ENCODE measurements around the gene CSKMT. TPM values are rescaled to one million over a fixed set of nuclear protein-coding genes. Genes with fewer than 3 reads are reported as not detected.

Gene CSKMT
- total RNA-seq, 4 donors from 2014 or later: 9.1 to 13.5 (median 9.2) TPM; not detected in 1

DNA sequence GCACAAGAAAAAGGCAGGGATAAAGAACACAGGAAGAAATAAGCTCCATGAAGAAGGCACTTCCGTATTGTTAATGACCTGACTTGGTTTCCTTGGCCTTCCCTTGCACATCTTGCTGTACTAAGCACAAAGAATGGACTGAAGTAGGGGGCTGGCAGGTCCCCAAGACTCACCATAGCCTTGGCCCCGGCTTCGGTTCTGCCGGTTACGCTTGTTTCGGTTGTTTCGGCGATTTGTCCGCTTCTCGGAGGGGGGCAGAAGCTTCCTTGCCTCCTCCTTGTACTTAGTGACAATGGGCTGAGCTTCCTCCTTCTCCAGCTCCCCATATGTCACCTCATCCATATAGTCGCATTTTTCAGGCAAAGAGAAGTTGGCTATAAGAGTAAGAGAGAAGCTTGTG, 51.7 kb downstream of the CSKMT start:
- no peak overlapping the region for H3K27ac ChIP-seq
- peaks cover 0 to 100% (median 7%) of the 10 kb centered on the region in 3 donors for H3K36me3 ChIP-seq
- no peaks in the 10 kb centered on the region for H3K27me3 ChIP-seq
- peak in 1 of 3 donors; percentile 14 for DNase-seq
- peaks cover 0 to 35% (median 3%) of the 10 kb centered on the region in 4 donors for H3K4me1 ChIP-seq
- no peaks in the 10 kb centered on the region for H3K9me3 ChIP-seq
- TF ChIP-seq, protein P1, sequence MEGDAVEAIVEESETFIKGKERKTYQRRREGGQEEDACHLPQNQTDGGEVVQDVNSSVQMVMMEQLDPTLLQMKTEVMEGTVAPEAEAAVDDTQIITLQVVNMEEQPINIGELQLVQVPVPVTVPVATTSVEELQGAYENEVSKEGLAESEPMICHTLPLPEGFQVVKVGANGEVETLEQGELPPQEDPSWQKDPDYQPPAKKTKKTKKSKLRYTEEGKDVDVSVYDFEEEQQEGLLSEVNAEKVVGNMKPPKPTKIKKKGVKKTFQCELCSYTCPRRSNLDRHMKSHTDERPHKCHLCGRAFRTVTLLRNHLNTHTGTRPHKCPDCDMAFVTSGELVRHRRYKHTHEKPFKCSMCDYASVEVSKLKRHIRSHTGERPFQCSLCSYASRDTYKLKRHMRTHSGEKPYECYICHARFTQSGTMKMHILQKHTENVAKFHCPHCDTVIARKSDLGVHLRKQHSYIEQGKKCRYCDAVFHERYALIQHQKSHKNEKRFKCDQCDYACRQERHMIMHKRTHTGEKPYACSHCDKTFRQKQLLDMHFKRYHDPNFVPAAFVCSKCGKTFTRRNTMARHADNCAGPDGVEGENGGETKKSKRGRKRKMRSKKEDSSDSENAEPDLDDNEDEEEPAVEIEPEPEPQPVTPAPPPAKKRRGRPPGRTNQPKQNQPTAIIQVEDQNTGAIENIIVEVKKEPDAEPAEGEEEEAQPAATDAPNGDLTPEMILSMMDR (IDR thresholded peaks at IDR 0.05): no peak
- TF ChIP-seq POLR2A (IDR thresholded peaks at IDR 0.05): no peak
- no peak overlapping the region for H3K4me3 ChIP-seq

Small RNA genes lying within 50 kb of the gene (small RNA-seq; reads per million reads assigned to genes)
- gene SNORA57: 0 reads per million in 2 donors

Other genes with a start within 250 kb of the CSKMT start
- gene SCGB1A1, start 246.3 kb upstream of the CSKMT start, total RNA-seq: not detected
- gene AHNAK, start 118.5 kb upstream of the CSKMT start, total RNA-seq: 1,000 to 10,000 TPM in 1 of 4 donors, 100 to 1,000 TPM in 3; 571 to 1,016 (median 697) TPM
- gene EEF1G, start 91.4 kb upstream of the CSKMT start, total RNA-seq: 1,000 to 10,000 TPM in 1 of 4 donors, 100 to 1,000 TPM in 3; 781 to 1,253 (median 958) TPM
- gene TUT1, start 73.8 kb upstream of the CSKMT start, total RNA-seq: 10 to 100 TPM in 3 of 4 donors, 1 to 10 TPM in 1; 5.0 to 29.4 (median 17.5) TPM
- 10 to 100 TPM; 47.9 to 74.7 (median 58.9) TPM for gene MTA2, start 63.4 kb upstream of the CSKMT start, total RNA-seq
- gene EML3, start 52.5 kb upstream of the CSKMT start, total RNA-seq: 100 to 1,000 TPM in 1 of 4 donors, 10 to 100 TPM in 3; 41.3 to 128 (median 59.8) TPM
- 1 to 10 TPM in 3 of 4 donors, not detected in 1; 1.9 to 3.9 (median 1.9) TPM for gene ROM1, start 52.1 kb upstream of the CSKMT start, total RNA-seq
- 10 to 100 TPM; 26.6 to 88.3 (median 38.0) TPM for gene B3GAT3, start 43.3 kb upstream of the CSKMT start, total RNA-seq
- gene GANAB, start 18.7 kb upstream of the CSKMT start, total RNA-seq: 100 to 1,000 TPM; 131 to 146 (median 140) TPM
- gene INTS5, start 12.0 kb upstream of the CSKMT start, total RNA-seq: 10 to 100 TPM; 14.9 to 21.3 (median 19.5) TPM
- 10 to 100 TPM; 29.2 to 97.4 (median 41.1) TPM for gene C11orf98, start 102 bp upstream of the CSKMT start, total RNA-seq
- 10 to 100 TPM; 11.1 to 23.9 (median 12.7) TPM for gene UQCC3, start 6.4 kb downstream of the CSKMT start, total RNA-seq
- gene LBHD1, start 7.0 kb downstream of the CSKMT start, total RNA-seq: 10 to 100 TPM in 3 of 4 donors, 1 to 10 TPM in 1; 6.6 to 25.6 (median 11.9) TPM
- gene UBXN1, start 13.8 kb downstream of the CSKMT start, total RNA-seq: 100 to 1,000 TPM in 2 of 4 donors, 10 to 100 TPM in 2; 91.1 to 169 (median 100) TPM
- 10 to 100 TPM in 1 of 4 donors, 1 to 10 TPM in 3; 5.4 to 11.6 (median 8.8) TPM for gene LRRN4CL, start 24.2 kb downstream of the CSKMT start, total RNA-seq
- gene BSCL2, start 42.1 kb downstream of the CSKMT start, total RNA-seq: 10 to 100 TPM; 51.5 to 71.2 (median 61.3) TPM
- gene GNG3, start 42.4 kb downstream of the CSKMT start, total RNA-seq: not detected
- gene HNRNPUL2, start 62.1 kb downstream of the CSKMT start, total RNA-seq: 10 to 100 TPM; 38.7 to 68.8 (median 50.3) TPM
- gene TTC9C, start 63.2 kb downstream of the CSKMT start, total RNA-seq: 10 to 100 TPM; 16.5 to 30.5 (median 22.9) TPM
- 10 to 100 TPM in 2 of 4 donors, 1 to 10 TPM in 2; 5.0 to 22.0 (median 9.2) TPM for gene ZBTB3, start 88.8 kb downstream of the CSKMT start, total RNA-seq
- gene POLR2G, start 96.3 kb downstream of the CSKMT start, total RNA-seq: 10 to 100 TPM; 12.4 to 33.8 (median 23.5) TPM
- 10 to 100 TPM; 15.6 to 29.6 (median 17.8) TPM for gene TAF6L, start 106.1 kb downstream of the CSKMT start, total RNA-seq
- gene TMEM179B, start 122.1 kb downstream of the CSKMT start, total RNA-seq: 100 to 1,000 TPM in 1 of 4 donors, 10 to 100 TPM in 3; 28.9 to 112 (median 83.6) TPM
- 10 to 100 TPM; 13.8 to 34.5 (median 19.8) TPM for gene TMEM223, start 126.7 kb downstream of the CSKMT start, total RNA-seq
- gene NXF1, start 140.1 kb downstream of the CSKMT start, total RNA-seq: 100 to 1,000 TPM in 2 of 4 donors, 10 to 100 TPM in 2; 45.2 to 120 (median 102) TPM
- gene STX5, start 166.7 kb downstream of the CSKMT start, total RNA-seq: 10 to 100 TPM; 27.1 to 56.1 (median 38.4) TPM
- not detected for gene TEX54, start 167.5 kb downstream of the CSKMT start, total RNA-seq
- 10 to 100 TPM; 17.7 to 78.4 (median 28.6) TPM for gene WDR74, start 174.3 kb downstream of the CSKMT start, total RNA-seq
- gene SLC3A2, start 215.6 kb downstream of the CSKMT start, total RNA-seq: 100 to 1,000 TPM in 3 of 4 donors, 10 to 100 TPM in 1; 64.4 to 253 (median 207) TPM

All from Peyer's patch (tissue), 4 donors.